NCI-H2196 treated with DMSO at 0.1 percent for 48 hours (cell line): Measurements from ENCODE around the gene HK2.
A peak's percentile ranks its signal among the peaks of the same experiment; 100 is the strongest.
"Not testable (repeated sequence)": the region's sequence is repeated elsewhere in the genome, so short reads cannot be mapped to it uniquely, and the experiment has no call there.

Experiments used
- DNase-seq: peaks from one replicate; lab custom pipeline; 2025; ENCODE audit not compliant: unreplicated experiment; lab: John Stamatoyannopoulos, UW

HK2 gene

GRCh38 chr2:74876081-74876886 is 42.4 kb downstream of the HK2 start:
- peak; percentile 1 for DNase-seq

GRCh38 chr2:74877376-74877775 is 43.4 kb downstream of the HK2 start:
- DNase-seq = no peak

- no peak for DNase-seq
Measured at GRCh38 chr2:74877781-74878433, 44.0 kb downstream of the HK2 start.

DNA sequence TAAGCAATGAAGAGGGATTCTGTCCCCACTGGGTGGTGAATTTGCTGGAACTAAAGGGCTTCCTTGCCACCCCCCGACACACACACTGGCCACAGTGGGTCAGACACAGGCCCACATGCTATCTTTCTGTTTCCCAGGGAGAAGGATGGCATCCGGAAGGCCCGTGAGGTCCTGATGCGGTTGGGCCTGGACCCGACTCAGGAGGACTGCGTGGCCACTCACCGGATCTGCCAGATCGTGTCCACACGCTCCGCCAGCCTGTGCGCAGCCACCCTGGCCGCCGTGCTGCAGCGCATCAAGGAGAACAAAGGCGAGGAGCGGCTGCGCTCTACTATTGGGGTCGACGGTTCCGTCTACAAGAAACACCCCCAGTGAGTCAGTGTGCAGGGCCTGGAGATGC is 44.6 kb downstream of the HK2 start:
- DNase-seq = no peak

DNA sequence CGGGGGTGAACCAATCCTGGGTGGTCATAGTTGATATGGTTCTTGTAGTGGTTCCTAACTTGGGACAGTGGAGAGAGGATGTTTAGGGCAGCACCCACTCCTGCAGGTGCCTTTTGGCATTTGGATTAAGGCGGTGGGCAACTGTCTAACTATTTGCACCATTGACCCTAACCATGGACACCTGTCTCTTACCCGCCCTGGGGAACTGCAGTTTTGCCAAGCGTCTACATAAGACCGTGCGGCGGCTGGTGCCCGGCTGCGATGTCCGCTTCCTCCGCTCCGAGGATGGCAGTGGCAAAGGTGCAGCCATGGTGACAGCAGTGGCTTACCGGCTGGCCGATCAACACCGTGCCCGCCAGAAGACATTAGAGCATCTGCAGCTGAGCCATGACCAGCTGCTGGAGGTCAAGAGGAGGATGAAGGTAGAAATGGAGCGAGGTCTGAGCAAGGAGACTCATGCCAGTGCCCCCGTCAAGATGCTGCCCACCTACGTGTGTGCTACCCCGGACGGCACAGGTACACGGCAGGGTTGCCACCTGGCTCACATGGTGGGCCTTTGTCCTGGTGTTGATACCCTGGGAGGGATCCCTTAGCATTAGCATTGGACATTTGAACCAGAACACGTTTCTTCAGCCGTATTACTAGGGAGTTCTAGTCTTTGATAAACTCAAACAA is 46.3 kb downstream of the HK2 start:
- DNase-seq = no peak

- no peak for DNase-seq
Measured at GRCh38 chr2:74881176-74881575, 47.2 kb downstream of the HK2 start.

DNA sequence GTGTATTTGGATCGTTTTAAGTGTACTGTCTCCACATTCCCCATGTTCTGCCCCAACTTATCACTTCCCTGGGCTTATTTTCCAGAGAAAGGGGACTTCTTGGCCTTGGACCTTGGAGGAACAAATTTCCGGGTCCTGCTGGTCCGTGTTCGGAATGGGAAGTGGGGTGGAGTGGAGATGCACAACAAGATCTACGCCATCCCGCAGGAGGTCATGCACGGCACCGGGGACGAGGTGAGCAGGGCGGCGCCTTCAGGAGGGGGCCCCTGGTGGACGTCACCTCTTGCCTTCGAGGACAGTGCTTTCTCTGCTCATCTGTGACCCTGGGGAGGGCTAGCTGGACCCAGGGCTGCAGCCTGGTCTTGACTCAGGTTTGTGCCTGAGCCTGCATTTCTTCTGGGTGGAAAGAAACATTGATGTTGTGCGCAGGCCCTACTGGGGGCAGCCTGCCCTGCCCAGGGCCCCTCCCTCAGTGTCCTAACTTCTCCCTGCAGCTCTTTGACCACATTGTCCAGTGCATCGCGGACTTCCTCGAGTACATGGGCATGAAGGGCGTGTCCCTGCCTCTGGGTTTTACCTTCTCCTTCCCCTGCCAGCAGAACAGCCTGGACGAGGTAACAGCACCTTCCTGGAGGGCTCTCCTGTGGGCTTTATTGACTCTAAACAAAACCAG is 47.8 kb downstream of the HK2 start:
- no peak for DNase-seq

DNA sequence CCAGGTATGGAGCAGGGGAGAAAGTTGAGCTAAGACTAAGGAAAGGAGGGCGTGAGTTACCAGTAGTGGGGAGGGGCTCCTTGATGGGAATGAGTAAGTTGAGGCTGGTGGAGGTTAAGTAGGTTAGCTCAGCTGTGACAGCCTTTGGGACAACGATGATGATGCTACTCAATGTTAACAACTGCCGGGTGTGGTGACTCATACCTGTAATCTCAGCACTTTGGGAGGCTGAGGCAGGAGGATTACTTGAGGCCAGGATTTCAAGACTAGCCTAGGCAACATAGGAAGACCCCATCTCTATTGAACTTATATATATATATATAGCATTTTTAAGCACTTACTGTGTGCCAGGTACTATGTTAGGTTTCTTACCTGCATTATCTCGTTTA is 48.4 kb downstream of the HK2 start:
- no peak for DNase-seq

GRCh38 chr2:74883011-74883410 is 49.1 kb downstream of the HK2 start:
- no peak for DNase-seq

DNA sequence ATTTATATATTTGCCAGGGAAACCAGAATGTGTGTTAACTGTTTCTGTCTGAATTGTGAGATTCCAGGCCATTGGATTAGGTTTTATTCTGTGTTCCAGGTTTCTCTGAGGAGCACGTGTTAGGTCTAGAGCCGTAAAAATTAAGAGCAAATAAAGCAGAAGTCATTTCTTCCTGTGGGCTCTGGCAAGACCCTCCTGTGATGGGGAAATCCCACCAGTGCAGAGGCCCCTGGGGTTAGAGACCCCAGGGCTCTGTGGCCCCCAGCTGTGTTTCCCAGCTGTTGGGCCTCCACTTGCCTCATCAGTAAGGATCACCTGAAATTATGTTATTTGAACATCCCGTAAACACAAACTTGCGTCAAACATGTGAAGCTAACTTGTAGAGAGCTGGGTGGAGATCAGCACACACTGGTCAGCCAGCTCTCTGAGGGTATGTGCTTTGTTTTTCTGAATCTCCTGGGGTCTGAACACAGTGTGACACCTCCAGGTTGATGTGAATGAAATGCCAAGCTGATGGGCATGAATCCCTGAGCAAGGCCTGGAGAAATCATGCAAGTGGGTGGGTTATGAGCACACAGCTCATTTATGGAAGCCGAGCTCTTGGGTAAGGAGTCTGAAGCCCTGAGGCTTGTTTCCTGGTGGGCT is 50.3 kb downstream of the HK2 start:
- no peak for DNase-seq

GRCh38 chr2:74884866-74885265 is 50.9 kb downstream of the HK2 start:
- DNase-seq = no peak

DNA sequence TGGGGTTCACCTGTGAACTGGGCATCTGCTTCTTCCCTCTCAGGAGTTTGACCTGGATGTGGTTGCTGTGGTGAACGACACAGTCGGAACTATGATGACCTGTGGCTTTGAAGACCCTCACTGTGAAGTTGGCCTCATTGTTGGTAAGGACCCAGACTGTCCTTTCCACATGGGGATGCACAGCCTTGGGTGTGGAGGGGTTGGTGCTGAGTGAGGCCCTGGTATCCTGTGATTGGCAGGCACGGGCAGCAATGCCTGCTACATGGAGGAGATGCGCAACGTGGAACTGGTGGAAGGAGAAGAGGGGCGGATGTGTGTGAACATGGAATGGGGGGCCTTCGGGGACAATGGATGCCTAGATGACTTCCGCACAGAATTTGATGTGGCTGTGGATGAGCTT is 52.3 kb downstream of the HK2 start:
- DNase-seq = no peak

- DNase-seq = no peak
Measured at GRCh38 chr2:74886811-74887210, 52.9 kb downstream of the HK2 start.

- DNase-seq = no peak
Measured at GRCh38 chr2:74887445-74887951, 53.6 kb downstream of the HK2 start.

GRCh38 chr2:74887960-74888700 is 54.2 kb downstream of the HK2 start:
- DNase-seq = no peak

GRCh38 chr2:74889159-74889558 is 55.2 kb downstream of the HK2 start:
- no peak for DNase-seq

GRCh38 chr2:74890711-74891110 is 56.8 kb downstream of the HK2 start:
- no peak for DNase-seq

- no peak for DNase-seq
Measured at GRCh38 chr2:74891136-74891764, 57.3 kb downstream of the HK2 start.

DNA sequence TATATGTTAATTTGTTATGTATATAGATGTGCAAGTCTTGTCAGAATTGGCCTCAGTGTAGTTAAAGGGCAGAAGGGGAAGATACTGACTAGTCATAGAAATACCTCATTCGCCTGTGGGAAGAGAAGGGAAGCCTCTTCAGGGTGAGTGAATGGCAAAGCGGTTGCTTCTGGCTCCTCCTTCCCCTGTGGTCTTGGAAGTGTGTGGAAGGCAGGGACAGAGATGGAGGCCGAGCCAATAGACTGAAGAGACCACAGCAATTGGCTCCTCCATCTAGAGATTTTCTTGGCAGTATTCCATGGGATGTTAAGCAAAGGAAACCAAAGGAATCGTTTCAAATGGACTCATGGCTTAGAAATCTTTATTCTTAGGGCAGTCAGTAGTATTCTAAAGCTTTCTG is 57.9 kb downstream of the HK2 start:
- not testable (repeated sequence) for DNase-seq

- DNase-seq = no peak
Measured at GRCh38 chr2:74892609-74893008, 58.7 kb downstream of the HK2 start.
